Measurements from ENCODE around the gene SCN5A.

- no peak for TF ChIP-seq ESRRG (CRISPR knock-in tag; IDR thresholded peaks at IDR 0.05)
- TF ChIP-seq, protein P1, sequence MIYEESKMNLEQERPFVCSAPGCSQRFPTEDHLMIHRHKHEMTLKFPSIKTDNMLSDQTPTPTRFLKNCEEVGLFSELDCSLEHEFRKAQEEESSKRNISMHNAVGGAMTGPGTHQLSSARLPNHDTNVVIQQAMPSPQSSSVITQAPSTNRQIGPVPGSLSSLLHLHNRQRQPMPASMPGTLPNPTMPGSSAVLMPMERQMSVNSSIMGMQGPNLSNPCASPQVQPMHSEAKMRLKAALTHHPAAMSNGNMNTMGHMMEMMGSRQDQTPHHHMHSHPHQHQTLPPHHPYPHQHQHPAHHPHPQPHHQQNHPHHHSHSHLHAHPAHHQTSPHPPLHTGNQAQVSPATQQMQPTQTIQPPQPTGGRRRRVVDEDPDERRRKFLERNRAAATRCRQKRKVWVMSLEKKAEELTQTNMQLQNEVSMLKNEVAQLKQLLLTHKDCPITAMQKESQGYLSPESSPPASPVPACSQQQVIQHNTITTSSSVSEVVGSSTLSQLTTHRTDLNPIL (CRISPR knock-in tag; IDR thresholded peaks at IDR 0.05; ENCODE audit: low read depth): no peak
Measured at GRCh38 chr3:38640661-38641452, 8.6 kb downstream of the SCN5A start.

Measured in SK-N-SH treated with all-trans-retinoic acid at 6 μM for 48 hours (cell line).